GM21423 (cell line): ENCODE data around the gene DDR1.

Source experiments
- ATAC-seq: cut with Tn5 transposase; IDR thresholded peaks from one replicate; pipeline ENCODE4 v1.9.1; 2021; ENCODE audit warnings: mild to moderate bottlenecking, moderate library complexity; ENCODE audit not compliant: unreplicated experiment

Gene DDR1

DNA sequence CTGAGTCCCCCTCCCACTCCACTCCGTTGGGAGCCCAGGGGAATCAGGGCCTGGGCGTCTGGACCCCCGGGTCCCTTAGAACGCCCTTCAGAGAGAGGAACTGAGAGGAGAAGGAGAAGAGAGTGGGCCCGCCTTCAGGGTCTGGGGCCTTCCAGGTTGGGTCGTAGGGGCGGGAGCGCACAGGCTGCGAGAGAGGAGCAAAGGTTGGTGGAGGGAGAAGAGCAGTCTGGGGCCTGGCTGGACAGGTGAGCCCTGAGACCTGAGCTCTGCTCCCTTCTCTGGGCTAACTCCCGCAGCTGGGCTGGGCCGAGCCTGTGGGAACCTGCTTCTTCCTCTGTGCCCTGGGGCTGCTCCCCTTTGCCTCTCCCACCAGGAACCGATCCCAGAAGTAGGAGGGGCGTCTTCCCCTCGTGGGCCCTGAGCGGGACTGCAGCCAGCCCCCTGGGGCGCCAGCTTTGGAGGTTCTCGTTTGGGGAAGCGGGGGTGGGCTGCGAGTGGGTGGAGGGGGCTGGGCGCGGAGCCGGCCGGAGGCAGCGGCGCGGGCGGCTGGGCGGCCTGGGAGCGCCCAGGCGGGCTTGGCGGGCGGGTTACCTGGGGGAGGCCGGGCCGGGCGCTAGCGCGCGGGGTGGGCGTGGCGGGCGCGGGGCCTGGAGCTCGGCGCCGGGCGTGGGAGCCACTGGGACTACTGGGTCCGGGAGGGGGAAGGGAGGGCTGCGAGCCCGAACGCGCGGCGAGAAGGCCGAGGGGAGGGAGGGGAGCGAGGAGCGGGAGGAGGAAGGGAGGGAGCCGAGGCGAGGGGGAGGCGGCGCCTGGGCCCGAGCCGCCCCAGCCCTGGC lies at the start of gene DDR1:
TSS of gene DDR1 (plus strand) at position 835 of the 836 bp plus-strand sequence. CDS start 4,211 bp downstream, outside the sequence.
- peak; percentile 32 for ATAC-seq

DNA sequence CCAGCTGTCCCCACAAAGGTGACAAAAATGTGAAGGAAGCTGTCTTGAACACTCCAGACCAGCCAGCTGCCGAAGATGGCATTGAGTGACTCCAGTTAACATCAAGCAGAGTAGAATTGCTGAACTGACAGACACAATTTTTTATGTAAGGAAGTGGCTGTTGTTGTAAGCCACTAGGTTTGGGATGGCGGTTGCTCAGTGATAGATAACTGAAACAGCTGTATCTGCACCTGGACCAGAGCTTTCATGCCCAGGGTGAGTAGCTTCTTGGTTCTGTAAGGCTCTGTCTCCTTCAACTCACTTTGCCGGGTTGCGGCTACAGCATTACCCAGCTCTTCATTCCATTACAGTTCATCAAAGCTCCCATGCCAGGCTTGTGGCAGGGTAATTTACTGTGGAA lies 49.7 kb upstream of the DDR1 start:
- no peak for ATAC-seq

DNA sequence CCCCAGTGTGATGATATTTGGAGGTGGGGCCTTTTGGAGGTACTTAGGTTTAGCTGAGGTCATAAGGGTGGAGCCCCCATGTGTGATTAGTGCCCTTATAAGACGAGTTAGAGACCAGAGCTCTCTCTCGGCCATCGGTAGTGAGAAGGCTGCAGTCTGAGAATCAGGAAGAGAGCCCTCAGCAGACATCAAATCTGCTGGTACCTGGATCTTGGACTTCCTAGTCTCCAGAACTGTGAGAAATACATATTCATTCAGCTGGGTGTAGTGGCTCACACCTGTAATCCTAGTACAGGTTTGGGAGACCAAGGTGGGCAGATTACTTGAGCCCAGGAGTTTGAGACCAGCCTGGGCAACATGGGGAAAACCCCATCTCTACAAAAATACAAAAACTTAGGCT lies 48.7 kb upstream of the DDR1 start:
- ATAC-seq: no peak

DNA sequence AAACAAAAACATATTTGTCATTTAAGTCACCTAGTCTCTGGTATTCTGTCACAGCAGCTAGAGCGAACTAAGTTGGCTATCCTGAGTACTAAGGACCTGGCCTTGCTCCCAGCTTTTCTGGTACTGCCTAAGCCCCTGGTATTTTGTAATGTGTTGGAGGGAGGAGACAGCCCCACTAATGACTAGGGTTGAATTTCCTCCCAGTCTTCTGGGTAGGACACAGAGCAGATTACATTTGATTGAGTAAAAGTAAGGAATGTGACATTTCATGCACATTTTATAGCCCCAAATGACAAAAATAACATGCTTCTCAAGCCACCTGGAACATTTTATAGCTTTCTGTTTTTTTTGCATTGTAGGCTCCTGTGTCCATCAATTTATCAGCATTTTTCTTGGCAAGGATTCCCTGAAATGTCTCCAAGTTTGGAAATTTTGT lies 47.9 kb upstream of the DDR1 start:
- no peak for ATAC-seq

DNA sequence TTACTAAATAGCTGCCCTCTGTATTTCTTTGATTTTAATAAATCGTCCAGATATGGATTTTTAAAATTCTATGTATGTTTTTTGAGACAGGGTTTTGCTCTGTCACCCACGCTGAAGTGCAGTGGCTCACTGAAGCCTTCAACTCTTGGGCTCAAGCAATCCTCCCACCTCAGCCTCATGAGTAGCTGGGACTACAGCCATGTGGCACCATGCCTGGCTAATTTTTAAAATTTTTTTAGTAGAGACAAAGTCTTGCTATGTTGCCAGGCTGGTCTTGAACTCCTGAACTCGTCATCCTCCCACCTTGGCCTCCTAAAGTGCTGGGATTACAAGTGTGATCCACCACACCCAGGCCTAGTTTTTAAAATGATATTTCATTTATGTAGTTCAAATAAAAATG lies 47.4 kb upstream of the DDR1 start:
- no peak for ATAC-seq

DNA sequence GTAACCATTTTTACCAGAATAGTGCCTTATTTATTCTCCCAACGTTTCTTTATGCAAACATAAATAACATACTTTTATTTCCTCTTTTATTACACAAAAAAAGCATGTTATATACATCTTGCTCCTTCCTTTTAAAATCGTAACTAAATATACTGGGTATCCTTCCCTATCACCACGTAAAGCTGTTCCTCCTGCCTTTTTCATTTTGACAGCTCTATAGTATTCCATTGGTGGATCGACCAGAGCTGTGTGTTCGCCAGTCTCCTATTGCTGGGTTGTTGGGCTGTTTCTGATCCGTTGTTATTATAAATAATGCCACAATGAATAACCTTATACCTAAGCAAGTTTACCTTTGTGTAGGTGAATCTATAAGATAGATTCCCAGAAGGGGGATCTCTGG lies 46.9 kb upstream of the DDR1 start:
- ATAC-seq: no peak

DNA sequence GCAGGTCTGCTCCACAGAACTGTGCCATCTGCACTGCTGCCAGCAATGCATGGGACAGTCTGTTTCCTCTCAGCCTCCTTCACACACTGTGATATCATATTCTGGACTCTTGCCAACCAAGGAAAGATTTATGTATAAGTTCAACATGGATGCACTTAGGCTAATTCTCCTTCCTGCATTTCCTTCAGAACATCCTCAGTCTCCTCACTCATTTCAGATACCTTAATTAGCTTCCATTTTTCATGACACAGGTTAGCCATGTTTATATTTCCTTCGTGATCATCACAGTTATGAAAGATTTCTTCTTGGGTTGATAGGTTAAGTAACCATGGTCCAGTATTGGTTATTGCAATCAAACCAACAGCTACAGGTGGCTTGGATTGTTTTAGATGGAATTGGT lies 46.4 kb upstream of the DDR1 start:
- no peak for ATAC-seq

DNA sequence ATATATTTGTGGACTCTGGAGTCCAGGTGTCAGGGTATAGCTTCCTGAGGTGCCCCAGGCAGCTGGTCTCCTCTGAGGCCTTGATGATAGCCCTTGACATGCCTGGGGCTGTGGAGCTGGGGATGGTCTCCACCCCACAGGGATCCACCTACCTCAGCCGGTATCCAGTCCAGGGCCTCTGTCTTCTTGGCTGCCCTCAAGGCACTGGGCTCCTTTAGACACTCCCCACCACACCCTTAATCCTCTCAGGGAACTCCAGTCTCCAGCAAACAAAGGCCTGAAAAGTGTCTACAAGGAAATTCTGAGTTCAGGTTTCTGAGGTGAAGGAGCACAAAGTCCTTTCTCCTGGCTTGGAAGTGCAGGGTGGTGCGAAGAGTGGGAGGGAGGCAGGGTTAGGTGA lies 44.6 kb upstream of the DDR1 start:
- no peak for ATAC-seq

DNA sequence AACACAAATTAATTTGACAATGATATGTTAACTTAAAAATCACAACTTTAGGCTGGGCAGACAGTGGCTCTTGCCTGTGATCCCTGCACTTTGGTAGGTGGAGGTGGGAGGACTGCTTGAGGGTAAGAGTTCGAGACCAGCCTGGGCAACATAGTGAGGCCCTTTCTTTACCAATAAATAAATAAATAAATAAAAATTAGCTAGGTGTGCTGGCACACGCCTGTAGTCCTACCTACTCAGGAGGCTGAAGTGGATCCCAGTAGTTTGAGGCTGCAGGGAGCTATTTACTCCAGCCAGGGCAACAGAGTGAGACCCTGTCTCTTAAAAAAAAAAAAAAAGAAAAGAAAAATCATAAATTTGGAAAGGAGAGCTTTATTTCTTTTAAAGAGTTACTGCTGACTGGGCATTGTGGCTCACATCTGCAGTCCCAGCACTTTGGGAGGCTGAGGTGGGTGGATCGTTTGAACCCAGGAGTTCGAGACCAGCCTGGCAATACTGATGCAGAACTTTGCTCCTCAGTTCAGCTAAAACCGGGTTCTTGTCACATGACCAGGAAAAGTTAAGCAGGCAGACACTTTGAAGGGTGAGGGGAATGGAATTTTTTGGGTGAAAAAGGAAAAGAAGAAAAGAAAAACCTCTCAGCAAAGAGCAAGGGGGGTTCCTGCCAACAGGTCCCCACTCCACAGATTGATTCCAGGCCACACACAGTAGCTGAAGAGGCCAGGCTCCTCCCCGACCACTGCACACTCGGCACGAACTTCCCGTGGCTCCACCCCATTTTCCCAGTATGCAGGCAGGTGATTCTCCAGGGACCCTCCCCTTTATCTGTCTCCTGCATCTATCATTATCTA lies 44.0 kb upstream of the DDR1 start:
- no peak for ATAC-seq

DNA sequence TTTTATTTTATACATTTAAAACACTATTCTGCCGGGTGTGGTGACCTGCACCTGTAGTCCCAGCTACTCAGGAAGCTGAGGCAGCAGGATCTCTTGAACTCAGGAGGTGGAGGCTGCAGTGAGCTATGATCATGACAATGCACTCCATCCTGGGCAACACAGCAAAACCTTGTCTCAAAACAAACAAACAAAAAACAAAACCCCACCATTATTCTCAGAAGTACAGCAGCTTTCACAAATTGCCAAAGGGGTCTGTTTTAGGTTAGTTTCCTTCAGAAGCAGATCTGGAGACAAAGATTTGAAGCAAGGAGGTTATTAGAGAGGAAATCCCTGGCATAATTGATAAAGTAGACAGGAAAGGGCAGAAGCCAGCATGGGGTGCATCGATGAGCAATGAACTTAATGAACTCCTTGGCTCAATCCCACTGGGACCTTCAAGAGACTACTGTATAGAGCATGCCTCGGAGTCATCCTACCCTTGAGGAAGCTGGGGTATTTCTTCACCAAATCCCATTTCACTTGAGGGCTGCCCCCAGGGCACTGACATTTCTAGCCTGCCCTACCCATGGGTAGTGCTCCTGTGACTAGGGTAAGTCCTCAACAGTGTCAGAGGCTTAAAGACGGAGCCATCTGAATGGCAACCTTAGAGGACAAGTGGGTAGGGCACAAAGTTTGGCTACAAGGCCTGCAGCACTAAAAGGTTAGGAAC lies 43.2 kb upstream of the DDR1 start:
- no peak for ATAC-seq

DNA sequence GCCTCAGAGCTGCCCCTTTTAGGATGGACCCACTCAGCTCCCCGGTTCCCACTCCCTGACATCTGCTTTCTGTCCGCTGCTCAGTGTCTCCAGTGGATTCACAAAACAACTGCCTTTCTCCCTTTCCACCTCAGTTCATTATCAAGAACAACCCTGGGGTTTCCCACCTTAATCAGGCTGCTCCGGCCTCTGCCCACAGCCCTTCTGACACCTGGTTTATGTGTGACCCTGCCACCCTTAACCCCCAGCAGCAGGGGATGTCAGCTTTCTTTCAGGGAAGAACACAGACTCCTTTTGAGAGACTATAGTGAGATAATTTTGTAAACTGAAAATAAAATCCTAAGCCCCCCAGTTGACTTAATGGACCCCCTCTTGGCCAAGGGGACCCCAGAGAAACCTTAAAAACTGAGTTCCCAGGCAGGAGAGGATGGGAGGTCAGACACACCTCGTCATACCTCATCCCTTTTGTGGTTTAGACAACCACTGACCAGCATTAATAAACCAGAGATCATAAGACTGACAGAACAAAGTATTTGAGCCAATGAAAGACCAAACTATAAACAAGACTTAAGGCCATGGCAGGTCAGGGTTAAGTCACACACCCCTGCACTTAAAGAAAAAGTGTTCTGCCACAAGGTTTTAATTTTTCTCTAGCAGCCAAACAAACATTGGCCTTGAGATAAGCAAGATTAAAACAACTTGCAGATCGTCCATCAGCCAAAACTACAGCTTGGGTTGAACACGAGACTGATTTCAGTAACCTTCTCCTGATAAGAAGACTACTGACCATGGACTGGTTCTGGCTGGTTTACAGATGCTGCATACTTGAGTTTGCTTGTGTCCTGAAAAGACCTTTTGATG lies 42.4 kb upstream of the DDR1 start:
- ATAC-seq: no peak

DNA sequence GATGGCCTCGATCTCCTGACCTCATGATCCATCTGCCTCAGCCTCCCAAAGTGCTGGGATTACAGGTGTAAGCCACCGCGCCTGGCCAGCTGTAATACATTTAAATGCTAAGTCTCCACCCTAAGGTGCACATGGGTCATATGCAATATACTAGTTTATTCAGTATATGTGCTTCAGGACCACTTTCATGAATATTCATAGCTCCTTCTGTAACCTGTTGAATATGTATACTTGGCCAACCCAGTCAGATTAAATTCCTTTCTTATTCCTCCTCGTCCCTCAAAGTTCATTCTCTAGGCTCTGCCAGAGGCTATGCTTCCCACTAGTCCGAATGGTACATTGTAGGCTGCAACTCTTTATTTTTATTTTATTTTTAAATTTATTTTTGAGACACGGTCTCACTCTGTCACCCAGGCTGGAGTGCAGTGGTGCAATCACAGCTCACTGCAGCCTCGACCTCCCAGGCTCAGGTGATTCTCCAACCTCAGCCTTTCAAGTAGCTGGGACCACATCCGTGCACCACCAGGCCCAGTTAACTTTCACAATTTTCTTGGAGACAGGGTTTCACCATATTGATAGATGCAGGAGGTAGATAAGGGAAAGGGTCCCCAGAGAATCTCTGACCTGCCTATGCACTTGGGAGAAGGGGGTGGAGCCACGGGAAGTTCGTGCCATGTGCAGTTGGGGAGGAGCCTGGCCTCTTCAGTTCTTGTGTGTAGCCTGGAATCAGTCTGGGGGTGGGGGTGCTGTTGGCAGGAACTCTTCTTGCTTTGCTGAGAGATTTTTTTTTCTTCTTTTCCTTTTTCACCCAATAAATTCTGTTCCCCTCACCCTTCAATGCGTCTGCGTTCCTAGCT lies 41.3 kb upstream of the DDR1 start:
- no peak for ATAC-seq

DNA sequence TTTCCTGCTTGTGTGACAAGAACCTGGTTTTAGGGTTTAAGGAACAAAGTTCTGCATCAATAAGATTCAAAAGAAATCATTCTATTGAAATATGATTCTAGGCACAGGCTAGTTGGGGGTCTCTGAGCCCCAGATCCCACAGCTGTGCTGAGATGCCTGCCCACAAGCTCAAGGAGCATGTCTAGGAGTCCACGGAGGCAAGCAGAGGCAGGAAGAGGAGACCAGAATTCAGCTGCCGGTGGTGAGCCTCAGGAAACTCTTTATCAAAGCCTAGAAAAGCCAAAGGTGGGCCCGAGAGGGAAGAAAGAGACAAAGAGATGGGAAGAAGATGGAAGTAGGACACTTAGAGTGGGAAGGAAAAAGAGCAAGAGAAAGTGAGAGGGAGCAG lies 40.7 kb upstream of the DDR1 start:
- no peak for ATAC-seq

DNA sequence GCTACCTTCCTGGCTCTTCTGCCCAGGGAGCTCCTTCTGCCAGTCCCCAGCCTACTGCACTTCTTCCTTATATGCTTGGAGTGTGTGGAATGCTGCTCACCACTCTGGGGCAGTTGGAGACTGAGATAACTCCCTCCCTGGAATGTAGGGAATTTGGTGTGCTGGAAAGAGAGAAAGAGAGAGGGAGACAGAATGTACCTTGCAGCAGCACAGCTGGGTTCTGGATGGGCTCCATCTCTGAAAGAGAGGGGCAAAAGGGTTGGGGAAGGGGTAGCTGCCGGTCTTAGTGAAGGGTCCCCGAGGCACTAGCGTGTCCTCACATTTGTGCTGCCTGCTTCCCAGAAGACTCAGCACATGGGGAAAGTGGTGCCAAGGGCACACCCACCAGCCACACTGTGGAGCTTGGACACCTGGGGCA lies 40.2 kb upstream of the DDR1 start:
- ATAC-seq: no peak

DNA sequence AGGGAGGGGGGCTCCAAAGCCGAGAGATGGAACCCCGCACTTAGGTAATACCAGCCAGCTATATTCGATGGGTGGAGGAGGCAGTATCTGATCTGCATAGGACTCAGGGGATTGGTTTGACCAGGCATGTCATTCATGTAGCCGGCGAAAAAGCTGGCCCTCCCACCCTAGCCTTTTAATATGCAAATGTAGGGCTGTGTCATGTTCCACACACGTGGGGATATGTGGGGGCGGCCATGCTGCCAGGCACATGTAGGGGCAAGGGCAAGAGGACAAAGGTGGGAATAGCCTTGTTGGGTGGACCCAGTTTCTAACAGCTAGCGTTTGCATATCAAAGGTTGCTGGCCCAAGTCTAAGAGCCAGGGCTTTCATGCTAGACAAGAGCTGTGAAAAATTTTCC lies 39.1 kb upstream of the DDR1 start:
- ATAC-seq: no peak

DNA sequence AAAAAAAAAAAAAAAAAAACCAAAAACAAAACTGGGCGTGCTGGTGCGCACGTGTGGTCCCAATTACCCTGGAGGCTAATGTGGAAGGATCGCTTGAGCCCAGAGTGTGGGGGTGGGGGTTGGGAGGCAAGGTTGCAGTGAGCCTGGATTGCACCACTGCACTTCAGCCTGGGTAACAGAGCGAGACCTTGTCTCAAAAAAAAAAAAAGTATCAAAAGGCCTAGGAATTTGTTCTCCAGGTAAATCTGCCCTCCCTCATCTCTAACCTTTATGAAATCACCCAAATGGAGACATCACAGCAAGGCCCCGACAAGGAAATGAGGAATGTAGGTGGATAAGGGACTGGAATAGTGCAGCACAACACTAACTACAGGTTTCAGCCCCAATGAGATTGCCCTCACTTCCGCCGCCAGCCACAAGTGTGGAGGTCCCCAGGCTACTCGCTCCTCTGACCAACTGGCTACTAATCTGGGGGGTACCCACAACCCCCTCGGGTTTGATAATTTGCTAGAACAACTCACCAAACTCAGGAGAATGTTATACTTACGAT lies 36.8 kb upstream of the DDR1 start:
- ATAC-seq: no peak

DNA sequence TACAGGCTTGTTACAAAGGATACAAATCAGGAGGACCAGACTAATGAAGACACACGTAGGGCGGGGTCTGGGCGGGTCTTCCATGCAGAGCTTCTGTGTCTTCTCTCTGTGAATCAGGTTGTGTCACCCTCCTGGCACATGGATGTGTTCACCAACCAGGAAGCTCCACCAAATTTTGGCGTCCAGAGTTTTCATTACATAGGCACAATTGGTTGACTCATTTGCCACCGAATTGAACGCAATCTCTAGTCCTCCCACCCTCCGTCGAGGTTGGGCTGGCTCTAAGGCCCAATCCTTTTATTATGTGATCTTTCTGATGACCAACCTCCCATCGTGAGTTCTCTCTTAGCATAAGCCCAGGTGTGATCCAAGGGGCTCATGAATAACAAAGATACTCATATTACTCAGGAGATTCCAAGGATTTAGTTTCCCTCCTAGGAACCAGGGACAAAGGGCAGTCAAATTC lies 36.3 kb upstream of the DDR1 start:
- ATAC-seq: no peak

DNA sequence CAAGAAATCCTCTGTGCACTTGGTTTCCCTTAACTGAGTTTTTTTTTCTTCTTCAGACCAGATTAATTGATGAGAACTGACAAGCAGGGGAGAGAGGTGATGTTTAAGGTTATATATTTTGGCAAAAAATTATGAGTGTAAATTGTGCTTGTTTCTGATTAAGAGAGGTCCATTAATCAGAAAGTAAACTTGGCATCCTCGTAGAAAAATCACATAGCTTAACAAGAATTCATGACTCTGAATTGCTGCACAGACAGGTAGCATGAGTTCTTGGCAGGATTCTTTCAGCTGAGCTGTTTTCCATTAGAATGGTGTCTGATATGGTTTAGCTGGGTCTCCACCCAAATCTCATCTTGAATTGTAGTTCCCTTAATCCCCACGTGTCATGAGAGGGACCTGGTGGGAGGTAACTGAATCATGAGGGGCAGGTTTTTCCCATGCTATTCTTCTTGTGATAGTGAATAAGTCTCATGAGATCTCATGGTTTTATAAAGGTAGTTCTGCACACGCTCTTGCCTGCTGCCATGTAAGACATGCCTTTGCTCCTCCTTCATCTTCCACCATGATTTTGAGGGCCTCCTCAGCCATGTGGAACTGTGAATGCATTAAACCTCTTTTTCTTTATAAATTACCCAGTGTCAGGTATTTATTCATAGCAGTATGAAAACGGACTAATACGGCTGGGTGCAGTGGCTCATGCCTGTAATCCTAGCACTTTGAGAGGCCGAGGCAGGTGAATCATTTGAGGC lies 34.2 kb upstream of the DDR1 start:
- ATAC-seq: no peak
